ENCODE measurements around the gene HIVEP3.

DNA sequence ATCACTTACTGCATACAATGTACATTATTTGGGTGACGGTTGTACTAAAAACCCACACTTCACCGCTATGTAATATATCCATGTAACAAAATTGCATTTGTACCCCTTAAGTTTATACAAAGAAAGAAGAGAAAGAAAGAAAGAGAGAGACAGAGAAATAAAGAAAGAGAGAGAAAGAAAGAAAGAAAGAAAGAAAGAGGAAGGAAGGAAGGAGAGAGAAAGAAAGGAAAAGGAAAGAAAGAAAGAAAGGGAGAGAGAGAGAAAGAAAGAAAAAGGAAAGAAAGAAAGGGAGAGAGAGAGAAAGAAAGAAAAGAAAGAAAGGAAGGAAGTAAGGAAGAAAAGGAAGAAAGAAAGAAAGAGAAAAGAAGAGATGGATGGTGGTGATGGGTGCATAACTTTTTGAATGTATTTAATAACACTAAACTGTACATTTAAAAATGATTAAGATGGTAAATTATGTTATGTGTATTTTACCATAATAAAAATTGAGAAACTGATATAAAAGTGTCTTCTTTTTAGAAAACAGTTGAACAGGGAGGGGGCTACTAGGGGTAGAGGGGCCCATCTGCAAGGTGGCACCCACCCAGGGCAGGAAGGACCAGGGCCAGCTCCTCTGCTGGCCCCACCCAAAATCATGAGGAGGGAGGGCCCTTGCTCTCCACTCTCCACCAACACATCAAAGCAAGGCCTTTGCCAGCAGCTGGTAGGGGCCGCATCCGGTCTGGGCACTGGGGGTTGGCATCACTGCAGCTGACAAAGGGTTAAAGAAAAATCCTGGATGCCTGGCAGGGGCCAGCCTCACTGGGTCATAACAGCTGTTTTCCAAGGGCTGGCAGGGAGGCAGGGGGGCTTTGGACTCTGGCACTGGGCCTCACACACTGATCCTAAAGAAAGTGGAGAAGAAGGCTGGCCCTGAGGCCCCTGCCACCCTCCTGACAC is 280.4 kb downstream of the HIVEP3 start:
- TF ChIP-seq, protein P1, sequence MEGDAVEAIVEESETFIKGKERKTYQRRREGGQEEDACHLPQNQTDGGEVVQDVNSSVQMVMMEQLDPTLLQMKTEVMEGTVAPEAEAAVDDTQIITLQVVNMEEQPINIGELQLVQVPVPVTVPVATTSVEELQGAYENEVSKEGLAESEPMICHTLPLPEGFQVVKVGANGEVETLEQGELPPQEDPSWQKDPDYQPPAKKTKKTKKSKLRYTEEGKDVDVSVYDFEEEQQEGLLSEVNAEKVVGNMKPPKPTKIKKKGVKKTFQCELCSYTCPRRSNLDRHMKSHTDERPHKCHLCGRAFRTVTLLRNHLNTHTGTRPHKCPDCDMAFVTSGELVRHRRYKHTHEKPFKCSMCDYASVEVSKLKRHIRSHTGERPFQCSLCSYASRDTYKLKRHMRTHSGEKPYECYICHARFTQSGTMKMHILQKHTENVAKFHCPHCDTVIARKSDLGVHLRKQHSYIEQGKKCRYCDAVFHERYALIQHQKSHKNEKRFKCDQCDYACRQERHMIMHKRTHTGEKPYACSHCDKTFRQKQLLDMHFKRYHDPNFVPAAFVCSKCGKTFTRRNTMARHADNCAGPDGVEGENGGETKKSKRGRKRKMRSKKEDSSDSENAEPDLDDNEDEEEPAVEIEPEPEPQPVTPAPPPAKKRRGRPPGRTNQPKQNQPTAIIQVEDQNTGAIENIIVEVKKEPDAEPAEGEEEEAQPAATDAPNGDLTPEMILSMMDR (IDR thresholded peaks at IDR 0.05): no peak
- no peak for TF ChIP-seq POLR2A (IDR thresholded peaks at IDR 0.05)

All from body of pancreas (tissue), 4 donors.